ENCODE data around the gene LRIG2. TPM values are rescaled to one million over a fixed set of nuclear protein-coding genes. Genes with fewer than 3 reads are reported as not detected.
A peak's percentile ranks its signal among the peaks of the same experiment; 100 is the strongest.

Gene LRIG2
- total and polyA plus RNA-seq, 11 donors = 3.5 to 13.1 (median 8.5) TPM

GRCh38 chr1:113048064-113048463 is 24.9 kb upstream of the LRIG2 start:
- ATAC-seq (no peak), DNase-seq (no peak)
- Histone ChIP-seq H3K27ac (no peak overlapping the region), H3K4me1 (peaks cover 0 to 23% (median 2%) of the 10 kb centered on the region in 12 donors), H3K9me3 (no peaks in the 10 kb centered on the region), H3K4me3 (no peak overlapping the region), H3K27me3 (no peaks in the 10 kb centered on the region), H3K36me3 (no peaks in the 10 kb centered on the region)
- intact Hi-C loops (cut with DNase I) = loop anchor here in 1 of 10 donors (5.0 kb wide), 1 partner anchor 231 kb away; no protein-coding TSS in a partner anchor
- 86 to 98% (median 97%) methylated on average over 3 of the region's 3 CpGs for WGBS, 4 donors
- no peak for TF ChIP-seq POLR2A (IDR thresholded peaks at IDR 0.05)
- no peak for TF ChIP-seq CTCF (IDR thresholded peaks at IDR 0.05)

- DNase-seq = no peak
- Histone ChIP-seq H3K4me3 (no peak overlapping the region), H3K9me3 (no peaks in the 10 kb centered on the region), H3K36me3 (no peaks in the 10 kb centered on the region), H3K4me1 (peaks cover 0 to 9% (median under 1%) of the 10 kb centered on the region in 12 donors), H3K27me3 (no peaks in the 10 kb centered on the region), H3K27ac (no peak overlapping the region)
- WGBS, 4 donors = 84 to 89% (median 87%) methylated on average over 12 of the region's 12 CpGs
- no peak for ATAC-seq
- intact Hi-C loops (cut with DNase I) = loop anchor here in 1 of 10 donors (5.0 kb wide), 1 partner anchor 326 kb away; no protein-coding TSS in a partner anchor
- TF ChIP-seq POLR2A (IDR thresholded peaks at IDR 0.05) = no peak
- TF ChIP-seq CTCF (IDR thresholded peaks at IDR 0.05) = no peak
Observed at GRCh38 chr1:113053344-113054126, 19.5 kb upstream of the LRIG2 start.

- 98 to 99% (median 98%) methylated on average over 1 of the region's 1 CpG for WGBS, 4 donors
- no peak for TF ChIP-seq CTCF (IDR thresholded peaks at IDR 0.05)
- no peak for TF ChIP-seq POLR2A (IDR thresholded peaks at IDR 0.05)
- Histone ChIP-seq H3K27me3 (no peaks in the 10 kb centered on the region), H3K4me1 (peaks cover 0 to 18% (median 10%) of the 10 kb centered on the region in 12 donors), H3K9me3 (no peaks in the 10 kb centered on the region), H3K27ac (no peak overlapping the region), H3K36me3 (no peaks in the 10 kb centered on the region), H3K4me3 (no peak overlapping the region)
- DNase-seq (no peak), ATAC-seq (no peak)
- intact Hi-C loops (cut with DNase I) = no loop called here
Observed at GRCh38 chr1:113055570-113055969, 17.4 kb upstream of the LRIG2 start.

GRCh38 chr1:113057006-113057405 is 16.0 kb upstream of the LRIG2 start:
- intact Hi-C loops (cut with DNase I) = no loop called here
- H3K36me3 ChIP-seq = no peaks in the 10 kb centered on the region
- peak in 1 of 5 donors; percentile 29 for DNase-seq
- H3K4me1 ChIP-seq = peaks cover 0 to 18% (median 10%) of the 10 kb centered on the region in 12 donors
- H3K9me3 ChIP-seq = no peaks in the 10 kb centered on the region
- H3K27ac ChIP-seq = no peak overlapping the region
- no peak overlapping the region for H3K4me3 ChIP-seq
- WGBS, 4 donors = 49 to 64% (median 52%) methylated on average over 2 of the region's 2 CpGs
- TF ChIP-seq CTCF (IDR thresholded peaks at IDR 0.05) (no peak), POLR2A (IDR thresholded peaks at IDR 0.05) (no peak)
- ATAC-seq = no peak
- H3K27me3 ChIP-seq = no peaks in the 10 kb centered on the region

Data from heart left ventricle (tissue), 16 donors.